ENCODE data around the gene ATRNL1.

ATRNL1 gene

GRCh38 chr10:115915429-115915828, 822.3 kb downstream of the ATRNL1 start:
- DNase-seq, result no peak

GRCh38 chr10:115918812-115919211, 825.6 kb downstream of the ATRNL1 start:
- DNase-seq, result no peak

- no peak for DNase-seq
Observed at GRCh38 chr10:115921795-115922194, 828.6 kb downstream of the ATRNL1 start.

GRCh38 chr10:115931309-115931708, 838.1 kb downstream of the ATRNL1 start:
- DNase-seq, result no peak

- DNase-seq, result no peak
Observed at GRCh38 chr10:115932099-115932498, 838.9 kb downstream of the ATRNL1 start.

GRCh38 chr10:115933098-115933497, 839.9 kb downstream of the ATRNL1 start:
- DNase-seq, result no peak

GRCh38 chr10:115935731-115936130, 842.6 kb downstream of the ATRNL1 start:
- no peak for DNase-seq

GRCh38 chr10:115936926-115937767, 844.0 kb downstream of the ATRNL1 start:
- no peak for DNase-seq

GRCh38 chr10:115937768-115938056, 844.5 kb downstream of the ATRNL1 start:
- no peak for DNase-seq

- no peak for DNase-seq
Observed at GRCh38 chr10:115939101-115939854, 846.1 kb downstream of the ATRNL1 start.

- DNase-seq, result no peak
Observed at GRCh38 chr10:115941361-115941771, 848.2 kb downstream of the ATRNL1 start.

- DNase-seq, result no peak
Observed at GRCh38 chr10:115942101-115942500, 848.9 kb downstream of the ATRNL1 start.

- no peak for DNase-seq
Observed at GRCh38 chr10:115944538-115944937, 851.4 kb downstream of the ATRNL1 start.

GRCh38 chr10:115945701-115946445, 852.7 kb downstream of the ATRNL1 start:
- no peak for DNase-seq

- DNase-seq, result no peak
Observed at GRCh38 chr10:115947104-115947503, 853.9 kb downstream of the ATRNL1 start.

- DNase-seq, result no peak
Observed at GRCh38 chr10:115948465-115948864, 855.3 kb downstream of the ATRNL1 start.

- DNase-seq, result no peak
Observed at GRCh38 chr10:115949282-115949844, 856.2 kb downstream of the ATRNL1 start.

- no peak for DNase-seq
Observed at GRCh38 chr10:115950320-115950719, 857.2 kb downstream of the ATRNL1 start.

- DNase-seq, result no peak
Observed at GRCh38 chr10:115951242-115951641, 858.1 kb downstream of the ATRNL1 start.

GRCh38 chr10:115953281-115953680, 860.1 kb downstream of the ATRNL1 start:
- no peak for DNase-seq

GRCh38 chr10:115953968-115954367, 860.8 kb downstream of the ATRNL1 start:
- DNase-seq, result no peak

GRCh38 chr10:115956225-115957011, 863.3 kb downstream of the ATRNL1 start:
- DNase-seq, result no peak
